HEK293 (cell line): ENCODE results near the gene ARFIP2.

ENCODE experiments used
- CTCF ChIP-seq: fragments of 450-650 bp; formaldehyde crosslinking; IDR thresholded peaks from 2 replicates; pipeline ENCODE4 v1.5.1; 2016; ENCODE audit warnings: missing biosample characterization, missing genetic modification characterization
- HOXC10 ChIP-seq: sonication (generic); formaldehyde crosslinking; IDR thresholded peaks from 2 replicates; pipeline ENCODE4 v1.8.1; 2023; ENCODE audit warnings: mild to moderate bottlenecking, missing genetic modification reagents
- TCF7L2 ChIP-seq: IDR thresholded peaks from 2 replicates; pipeline ENCODE4 v1.6.1; 2011; ENCODE audit warnings: low read depth, mild to moderate bottlenecking, inconsistent platforms, low read length, moderate library complexity, borderline replicate concordance
- TSHZ1 ChIP-seq: fragments of 450-650 bp; formaldehyde crosslinking; IDR thresholded peaks from 2 replicates; pipeline ENCODE4 v1.5.1; 2016; ENCODE audit warnings: missing biosample characterization, missing genetic modification characterization, borderline replicate concordance
- ZFP3 ChIP-seq: fragments of 450-650 bp; formaldehyde crosslinking; IDR thresholded peaks from 2 replicates; pipeline ENCODE4 v1.5.1; 2016; ENCODE audit warnings: low read depth, missing biosample characterization, missing genetic modification characterization
- ZNF138 ChIP-seq: fragments of 450-650 bp; formaldehyde crosslinking; IDR thresholded peaks from 2 replicates; pipeline ENCODE4 v1.5.1; 2016; ENCODE audit warnings: missing biosample characterization, missing genetic modification characterization, borderline replicate concordance
- ZNF174 ChIP-seq: fragments of 450-650 bp; formaldehyde crosslinking; IDR thresholded peaks from 2 replicates; pipeline ENCODE4 v1.5.0; 2017; ENCODE audit warnings: missing biosample characterization, mild to moderate bottlenecking, missing genetic modification characterization
- ZNF777 ChIP-seq: fragments of 450-650 bp; formaldehyde crosslinking; IDR thresholded peaks from 2 replicates; pipeline ENCODE4 v1.5.1; 2017; ENCODE audit warnings: missing biosample characterization, missing genetic modification characterization, borderline replicate concordance
- ZSCAN16 ChIP-seq: fragments of 450-650 bp; formaldehyde crosslinking; IDR thresholded peaks from 2 replicates; pipeline ENCODE4 v1.5.1; 2016; ENCODE audit warnings: missing biosample characterization, missing genetic modification characterization
- TF ChIP-seq, protein P1 (sequence below): fragments of 450-650 bp; formaldehyde crosslinking; IDR thresholded peaks from 2 replicates; pipeline ENCODE4 v1.5.1; 2017; ENCODE audit warnings: missing biosample characterization, missing genetic modification characterization
- TF ChIP-seq, protein P2 (sequence below): fragments of 450-650 bp; formaldehyde crosslinking; IDR thresholded peaks from 2 replicates; pipeline ENCODE4 v1.5.1; 2016; ENCODE audit warnings: missing biosample characterization, missing genetic modification characterization

GRCh38 chr11:6456361-6457073 is 24.6 kb downstream of the ARFIP2 start:
- TF ChIP-seq, protein P1, sequence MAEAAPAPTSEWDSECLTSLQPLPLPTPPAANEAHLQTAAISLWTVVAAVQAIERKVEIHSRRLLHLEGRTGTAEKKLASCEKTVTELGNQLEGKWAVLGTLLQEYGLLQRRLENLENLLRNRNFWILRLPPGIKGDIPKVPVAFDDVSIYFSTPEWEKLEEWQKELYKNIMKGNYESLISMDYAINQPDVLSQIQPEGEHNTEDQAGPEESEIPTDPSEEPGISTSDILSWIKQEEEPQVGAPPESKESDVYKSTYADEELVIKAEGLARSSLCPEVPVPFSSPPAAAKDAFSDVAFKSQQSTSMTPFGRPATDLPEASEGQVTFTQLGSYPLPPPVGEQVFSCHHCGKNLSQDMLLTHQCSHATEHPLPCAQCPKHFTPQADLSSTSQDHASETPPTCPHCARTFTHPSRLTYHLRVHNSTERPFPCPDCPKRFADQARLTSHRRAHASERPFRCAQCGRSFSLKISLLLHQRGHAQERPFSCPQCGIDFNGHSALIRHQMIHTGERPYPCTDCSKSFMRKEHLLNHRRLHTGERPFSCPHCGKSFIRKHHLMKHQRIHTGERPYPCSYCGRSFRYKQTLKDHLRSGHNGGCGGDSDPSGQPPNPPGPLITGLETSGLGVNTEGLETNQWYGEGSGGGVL (tag by site-specific recombination), result no peak
- TF ChIP-seq ZSCAN16 (tag by site-specific recombination), result no peak
- no peak for TF ChIP-seq CTCF (tag by site-specific recombination)
- no peak for TF ChIP-seq TCF7L2
- no peak for TF ChIP-seq ZNF138 (tag by site-specific recombination)
- TF ChIP-seq TSHZ1 (tag by site-specific recombination), result no peak
- TF ChIP-seq ZNF777, result no peak
- TF ChIP-seq, protein P2, sequence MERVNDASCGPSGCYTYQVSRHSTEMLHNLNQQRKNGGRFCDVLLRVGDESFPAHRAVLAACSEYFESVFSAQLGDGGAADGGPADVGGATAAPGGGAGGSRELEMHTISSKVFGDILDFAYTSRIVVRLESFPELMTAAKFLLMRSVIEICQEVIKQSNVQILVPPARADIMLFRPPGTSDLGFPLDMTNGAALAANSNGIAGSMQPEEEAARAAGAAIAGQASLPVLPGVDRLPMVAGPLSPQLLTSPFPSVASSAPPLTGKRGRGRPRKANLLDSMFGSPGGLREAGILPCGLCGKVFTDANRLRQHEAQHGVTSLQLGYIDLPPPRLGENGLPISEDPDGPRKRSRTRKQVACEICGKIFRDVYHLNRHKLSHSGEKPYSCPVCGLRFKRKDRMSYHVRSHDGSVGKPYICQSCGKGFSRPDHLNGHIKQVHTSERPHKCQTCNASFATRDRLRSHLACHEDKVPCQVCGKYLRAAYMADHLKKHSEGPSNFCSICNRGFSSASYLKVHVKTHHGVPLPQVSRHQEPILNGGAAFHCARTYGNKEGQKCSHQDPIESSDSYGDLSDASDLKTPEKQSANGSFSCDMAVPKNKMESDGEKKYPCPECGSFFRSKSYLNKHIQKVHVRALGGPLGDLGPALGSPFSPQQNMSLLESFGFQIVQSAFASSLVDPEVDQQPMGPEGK, result no peak
- no peak for TF ChIP-seq ZFP3 (tag by site-specific recombination)
- TF ChIP-seq HOXC10, result no peak
- no peak for TF ChIP-seq ZNF174 (tag by site-specific recombination)
